ENCODE measurements around the gene USP3.

- TF ChIP-seq POLR2A (IDR thresholded peaks at IDR 0.05; ENCODE audit: low read depth, low read length) = no peak
- TF ChIP-seq POLR2AphosphoS5 (IDR thresholded peaks at IDR 0.05; ENCODE audit: low read depth, low read length) = no peak
- no peak for TF ChIP-seq PAX5 (IDR thresholded peaks at IDR 0.05; ENCODE audit: insufficient read depth, low read length, severe bottlenecking)
- no peak for TF ChIP-seq SPI1 (IDR thresholded peaks at IDR 0.05; ENCODE audit: low read depth, low read length)
Observed at GRCh38 chr15:63604281-63604680, 99.9 kb downstream of the USP3 start.

All from GM12891 (cell line).